Urothelium cell line (cell line): ENCODE measurements around the gene SLC25A45.
A peak's percentile ranks its signal among the peaks of the same experiment; 100 is the strongest.

Source experiments
- DNase-seq: peaks from one replicate; pipeline ENCODE4 v3.0.0; 2011; ENCODE audit warnings: low spot score, mixed read lengths
- FAIRE-seq: peaks from 2 replicates; lab custom pipeline; 2011; peaks lifted over from hg19 to GRCh38; lab: Jason Lieb, UNC

Gene SLC25A45

GRCh38 chr11:65382033-65382803 is at the start of gene SLC25A45:
Gene SLC25A45 (minus strand): TSS chr11:65382646. CDS start chr11:65381951, 695 bp downstream.
- DNase-seq (peak; percentile 94), FAIRE-seq (peak; percentile 99)

- DNase-seq (no peak), FAIRE-seq (no peak)
Observed at GRCh38 chr11:65431451-65432099, 49.1 kb upstream of the SLC25A45 start.

GRCh38 chr11:65430406-65431217 is 48.2 kb upstream of the SLC25A45 start:
- FAIRE-seq = no peak
- DNase-seq = no peak

GRCh38 chr11:65429724-65430405 is 47.4 kb upstream of the SLC25A45 start:
- DNase-seq (no peak), FAIRE-seq (no peak)

GRCh38 chr11:65429068-65429681 is 46.7 kb upstream of the SLC25A45 start:
- DNase-seq = no peak
- no peak for FAIRE-seq

- DNase-seq = no peak
- no peak for FAIRE-seq
Observed at GRCh38 chr11:65428578-65429067, 46.2 kb upstream of the SLC25A45 start.

- FAIRE-seq (no peak), DNase-seq (no peak)
Observed at GRCh38 chr11:65427691-65428577, 45.5 kb upstream of the SLC25A45 start.

- FAIRE-seq (no peak), DNase-seq (no peak)
Observed at GRCh38 chr11:65426839-65427690, 44.6 kb upstream of the SLC25A45 start.

- FAIRE-seq (no peak), DNase-seq (no peak)
Observed at GRCh38 chr11:65425971-65426838, 43.8 kb upstream of the SLC25A45 start.

- DNase-seq (no peak), FAIRE-seq (no peak)
Observed at GRCh38 chr11:65425105-65425970, 42.9 kb upstream of the SLC25A45 start.

- FAIRE-seq (no peak), DNase-seq (no peak)
Observed at GRCh38 chr11:65424205-65425104, 42.0 kb upstream of the SLC25A45 start.

- DNase-seq = no peak
- FAIRE-seq = no peak
Observed at GRCh38 chr11:65423516-65424204, 41.2 kb upstream of the SLC25A45 start.

- DNase-seq = peak; percentile 80
- FAIRE-seq = no peak
Observed at GRCh38 chr11:65422633-65423515, 40.4 kb upstream of the SLC25A45 start, which contains the start of gene NEAT1. Gene NEAT1 (plus strand): TSS chr11:65422798.
